HUDEP-2 (cell line): ENCODE results near the gene WDR4.
A peak's percentile ranks its signal among the peaks of the same experiment; 100 is the strongest.
"Not testable (repeated sequence)": the region's sequence is repeated elsewhere in the genome, so short reads cannot be mapped to it uniquely, and the experiment has no call there.

ENCODE experiments used
- DNase-seq, 76 experiments: peaks; one replicate each; lab custom pipeline; 2025; ENCODE audit not compliant: unreplicated experiment in 76 of 76; lab: John Stamatoyannopoulos, UW

WDR4 gene

GRCh38 chr21:42878993-42879787 lies at the start of gene WDR4:
WDR4 (minus strand) TSS chr21:42879539; CDS start chr21:42879495, 44 bp downstream.
- peak; percentile 64 to 99 (median 98) for DNase-seq

GRCh38 chr21:42927474-42928200 lies 48.3 kb upstream of the WDR4 start:
- not testable (repeated sequence) for DNase-seq

- DNase-seq: no peak
These were observed 46.0 kb upstream of the WDR4 start, which contains the start of gene ERVH48-1 for GRCh38 chr21:42925114-42925926. ERVH48-1 (minus strand) TSS chr21:42925630; CDS start chr21:42919006, 6,624 bp downstream.

- no peak for DNase-seq
These were observed 45.1 kb upstream of the WDR4 start for GRCh38 chr21:42924433-42924751.

GRCh38 chr21:42923553-42924432 lies 44.5 kb upstream of the WDR4 start:
- DNase-seq: peak in 74 of 76 experiments; percentile 44 to 94 (median 82)

- DNase-seq: no peak
These were observed 43.6 kb upstream of the WDR4 start for GRCh38 chr21:42922918-42923317.

GRCh38 chr21:42921927-42922326 lies 42.6 kb upstream of the WDR4 start:
- peak in 73 of 76 experiments; percentile 23 to 91 (median 58) for DNase-seq

GRCh38 chr21:42918291-42918690 lies 39.0 kb upstream of the WDR4 start:
- no peak for DNase-seq

- DNase-seq: no peak
These were observed 34.1 kb upstream of the WDR4 start for GRCh38 chr21:42913476-42913875.

GRCh38 chr21:42911920-42912319 lies 32.6 kb upstream of the WDR4 start:
- DNase-seq: not testable (repeated sequence)

- not testable (repeated sequence) for DNase-seq
These were observed 29.1 kb upstream of the WDR4 start for GRCh38 chr21:42908484-42908883.

GRCh38 chr21:42906233-42906632 lies 26.9 kb upstream of the WDR4 start:
- no peak for DNase-seq

GRCh38 chr21:42905195-42905594 lies 25.9 kb upstream of the WDR4 start:
- no peak for DNase-seq

- DNase-seq: no peak
These were observed 24.5 kb upstream of the WDR4 start for GRCh38 chr21:42903817-42904216.

GRCh38 chr21:42900446-42900845 lies 21.1 kb upstream of the WDR4 start:
- DNase-seq: no peak

- DNase-seq: peak; percentile 82 to 100 (median 100)
These were observed 13.8 kb upstream of the WDR4 start, which contains the start of gene NDUFV3 for GRCh38 chr21:42892931-42893755. NDUFV3 (plus strand) TSS chr21:42893309; CDS start chr21:42893334, 25 bp downstream.

- DNase-seq: peak in 6 of 76 experiments; percentile 41 to 86 (median 72)
These were observed 13.2 kb upstream of the WDR4 start for GRCh38 chr21:42892582-42892930.

- DNase-seq: no peak
These were observed 8.0 kb upstream of the WDR4 start for GRCh38 chr21:42887326-42887725.

- DNase-seq: no peak
These were observed 4.6 kb upstream of the WDR4 start for GRCh38 chr21:42883921-42884320.
